ENCODE measurements around the gene SH3PXD2A. TPM values are rescaled to one million over a fixed set of nuclear protein-coding genes. Genes with fewer than 3 reads are reported as not detected.
A peak's percentile ranks its signal among the peaks of the same experiment; 100 is the strongest.

Gene SH3PXD2A
- total RNA-seq, 1 donor = 58.3 TPM

DNA sequence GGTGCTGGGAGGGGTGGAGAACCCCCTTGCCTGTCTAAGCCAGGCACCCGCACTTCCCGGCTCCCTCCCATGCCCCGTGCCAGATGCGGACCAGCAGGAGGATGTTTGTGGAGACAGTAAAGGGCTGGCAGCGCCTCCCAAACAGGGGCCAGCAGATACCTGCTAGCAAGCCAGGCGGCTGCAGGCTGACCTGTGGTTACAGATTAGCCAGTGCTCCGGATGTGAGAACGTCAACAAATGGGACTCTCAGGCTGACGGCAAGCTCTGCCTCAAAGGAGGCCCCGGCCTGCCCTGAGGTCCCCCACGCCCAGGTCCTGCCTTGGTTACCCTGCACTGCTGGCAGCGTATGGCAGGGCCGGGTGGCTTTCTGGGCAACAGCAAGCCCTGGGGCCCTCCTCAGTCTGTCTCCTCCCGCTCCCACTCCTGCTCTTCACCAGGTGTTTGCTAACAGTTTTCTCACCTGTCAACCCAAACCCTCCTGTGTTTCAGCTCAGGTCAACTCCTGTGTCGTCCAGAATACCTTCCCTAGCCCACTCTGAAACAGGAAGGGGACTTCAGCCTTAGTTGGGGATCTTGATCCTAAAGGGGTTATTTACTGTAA lies 276.5 kb downstream of the SH3PXD2A start:
- TF ChIP-seq, protein P1, sequence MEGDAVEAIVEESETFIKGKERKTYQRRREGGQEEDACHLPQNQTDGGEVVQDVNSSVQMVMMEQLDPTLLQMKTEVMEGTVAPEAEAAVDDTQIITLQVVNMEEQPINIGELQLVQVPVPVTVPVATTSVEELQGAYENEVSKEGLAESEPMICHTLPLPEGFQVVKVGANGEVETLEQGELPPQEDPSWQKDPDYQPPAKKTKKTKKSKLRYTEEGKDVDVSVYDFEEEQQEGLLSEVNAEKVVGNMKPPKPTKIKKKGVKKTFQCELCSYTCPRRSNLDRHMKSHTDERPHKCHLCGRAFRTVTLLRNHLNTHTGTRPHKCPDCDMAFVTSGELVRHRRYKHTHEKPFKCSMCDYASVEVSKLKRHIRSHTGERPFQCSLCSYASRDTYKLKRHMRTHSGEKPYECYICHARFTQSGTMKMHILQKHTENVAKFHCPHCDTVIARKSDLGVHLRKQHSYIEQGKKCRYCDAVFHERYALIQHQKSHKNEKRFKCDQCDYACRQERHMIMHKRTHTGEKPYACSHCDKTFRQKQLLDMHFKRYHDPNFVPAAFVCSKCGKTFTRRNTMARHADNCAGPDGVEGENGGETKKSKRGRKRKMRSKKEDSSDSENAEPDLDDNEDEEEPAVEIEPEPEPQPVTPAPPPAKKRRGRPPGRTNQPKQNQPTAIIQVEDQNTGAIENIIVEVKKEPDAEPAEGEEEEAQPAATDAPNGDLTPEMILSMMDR (IDR thresholded peaks at IDR 0.05; ENCODE audit: insufficient read depth, low read depth, low read length) = no peak
- DNase-seq (ENCODE audit: low read depth) = no peak
- H3K4me3 ChIP-seq (ENCODE audit: low read depth, low read length) = no peak overlapping the region

DNA sequence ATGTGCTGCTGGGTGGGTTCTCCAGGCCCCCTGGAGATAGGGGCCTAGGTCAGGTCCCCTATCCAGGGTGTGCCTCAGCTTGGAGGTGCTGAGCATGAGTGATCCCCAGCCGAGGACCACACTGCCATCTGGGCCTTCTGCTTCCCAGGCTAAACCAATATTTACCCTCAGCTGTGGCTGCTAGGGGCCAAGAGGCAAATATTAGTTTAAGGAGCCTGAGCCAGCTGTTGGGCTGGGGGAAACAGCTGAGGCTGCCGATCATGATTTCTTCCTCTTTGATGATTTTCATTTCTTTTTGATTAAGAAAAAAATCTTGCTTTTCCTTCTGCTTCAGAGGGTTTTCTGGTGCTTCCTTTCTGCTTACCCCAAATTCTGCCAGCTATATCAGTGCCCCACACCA lies 278.5 kb downstream of the SH3PXD2A start:
- H3K4me3 ChIP-seq (ENCODE audit: low read depth, low read length) = no peak overlapping the region
- no peak for DNase-seq (ENCODE audit: low read depth)
- TF ChIP-seq, protein P1 (IDR thresholded peaks at IDR 0.05; ENCODE audit: insufficient read depth, low read depth, low read length) = no peak

DNA sequence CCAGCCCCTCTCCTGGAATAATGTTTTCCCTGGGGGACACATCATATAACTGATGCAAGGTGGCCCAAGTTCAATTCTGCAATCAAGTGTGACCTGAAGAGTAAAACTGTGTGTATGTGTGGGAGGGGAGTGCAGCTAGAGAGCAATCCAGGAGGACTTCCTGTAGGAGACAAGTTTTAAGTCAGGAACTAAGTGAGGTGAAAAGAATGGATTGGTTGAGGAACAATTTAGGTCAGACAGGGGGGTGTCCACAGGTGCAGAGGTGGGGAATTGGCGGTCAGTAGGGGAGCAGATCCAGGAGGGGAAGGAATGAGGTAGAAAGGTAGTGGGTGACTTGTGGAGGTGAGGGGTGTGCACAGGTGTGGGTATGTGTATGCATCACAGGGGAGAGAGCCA lies 279.3 kb downstream of the SH3PXD2A start:
- DNase-seq (ENCODE audit: low read depth) = no peak
- H3K4me3 ChIP-seq (ENCODE audit: low read depth, low read length) = no peak overlapping the region
- TF ChIP-seq, protein P1 (IDR thresholded peaks at IDR 0.05; ENCODE audit: insufficient read depth, low read depth, low read length) = no peak

DNA sequence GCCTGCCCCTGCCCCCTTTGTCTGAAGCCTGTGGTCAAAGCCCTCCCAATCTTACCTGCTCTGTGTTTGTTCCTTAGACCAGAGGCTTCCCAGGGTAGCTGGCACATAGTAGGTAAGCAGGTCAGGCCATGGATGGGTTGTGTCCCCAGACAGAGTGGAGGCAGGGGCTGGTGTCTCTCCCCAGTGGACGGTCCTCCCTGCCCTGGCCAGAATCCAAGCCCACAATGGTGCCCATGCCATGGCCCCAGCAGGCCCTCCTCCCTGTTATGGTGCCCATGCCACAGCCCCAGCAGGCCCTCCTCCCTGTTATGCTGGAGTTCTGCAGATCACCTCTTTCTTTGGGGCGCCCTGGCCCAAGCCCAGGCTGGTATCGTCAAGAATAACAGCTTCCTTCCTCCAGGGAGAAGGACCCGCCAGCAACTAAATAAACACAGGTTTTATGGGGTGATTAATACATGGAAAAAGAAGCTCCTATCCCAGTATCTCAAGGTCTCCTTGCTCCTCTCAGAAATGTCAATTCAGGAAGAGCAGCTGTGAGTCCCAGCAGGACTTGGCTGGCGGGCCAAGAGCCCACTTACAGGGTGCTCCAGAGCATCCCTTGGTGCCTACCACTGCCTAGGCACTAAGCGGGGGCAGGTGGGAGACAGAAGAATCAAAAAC lies 279.8 kb downstream of the SH3PXD2A start:
- DNase-seq (ENCODE audit: low read depth) = peak; percentile 46
- H3K4me3 ChIP-seq (ENCODE audit: low read depth, low read length) = no peak overlapping the region
- TF ChIP-seq, protein P1 (IDR thresholded peaks at IDR 0.05; ENCODE audit: insufficient read depth, low read depth, low read length) = no peak

DNA sequence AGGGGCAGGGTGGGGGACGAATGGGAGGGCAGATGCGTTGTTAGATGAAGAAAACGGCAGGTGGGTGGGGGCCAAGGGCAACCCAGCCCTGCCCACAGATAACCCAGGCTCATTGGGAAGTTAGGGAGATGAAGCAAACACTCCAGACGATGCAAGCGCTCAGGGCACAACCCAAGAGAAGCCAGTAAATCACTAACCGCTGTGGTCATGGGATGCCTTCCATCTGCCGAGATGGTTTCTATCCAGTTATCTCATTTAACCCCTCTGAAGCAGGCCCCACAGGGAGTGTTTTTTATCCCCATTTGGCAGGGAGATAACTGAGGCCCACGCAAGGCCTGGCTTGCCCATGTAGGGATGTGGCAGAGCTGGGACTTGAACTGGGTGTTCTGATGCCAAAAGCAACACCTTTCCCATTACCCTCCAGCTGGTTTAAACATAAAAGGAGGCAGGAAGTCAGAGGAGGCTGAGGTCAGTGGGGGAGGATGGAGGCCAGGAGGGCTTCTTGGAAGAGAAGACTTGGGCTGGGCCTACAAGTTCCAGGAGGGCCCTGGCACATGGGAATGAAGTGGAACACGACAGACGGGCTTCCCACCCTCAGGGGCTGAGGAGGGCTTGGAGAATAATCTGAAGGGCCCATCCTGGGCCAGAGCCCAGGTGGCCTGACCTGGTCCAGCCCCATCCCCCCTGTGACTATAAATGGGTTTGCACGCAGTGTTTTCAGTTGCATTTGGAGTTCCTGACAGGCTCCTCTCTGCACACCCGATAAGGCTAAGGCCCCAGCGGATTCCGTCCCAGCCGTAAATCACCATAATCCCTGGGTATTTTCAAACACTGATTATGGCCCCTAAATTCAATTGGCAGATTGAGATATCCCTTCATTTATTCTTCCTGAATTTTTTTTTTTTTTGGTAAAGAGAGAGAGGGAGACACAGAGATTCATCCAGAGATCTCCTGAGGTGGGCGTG lies 281.0 kb downstream of the SH3PXD2A start:
- H3K4me3 ChIP-seq (ENCODE audit: low read depth, low read length) = no peak overlapping the region
- peak; percentile 38 for DNase-seq (ENCODE audit: low read depth)
- TF ChIP-seq, protein P1 (IDR thresholded peaks at IDR 0.05; ENCODE audit: insufficient read depth, low read depth, low read length) = no peak

DNA sequence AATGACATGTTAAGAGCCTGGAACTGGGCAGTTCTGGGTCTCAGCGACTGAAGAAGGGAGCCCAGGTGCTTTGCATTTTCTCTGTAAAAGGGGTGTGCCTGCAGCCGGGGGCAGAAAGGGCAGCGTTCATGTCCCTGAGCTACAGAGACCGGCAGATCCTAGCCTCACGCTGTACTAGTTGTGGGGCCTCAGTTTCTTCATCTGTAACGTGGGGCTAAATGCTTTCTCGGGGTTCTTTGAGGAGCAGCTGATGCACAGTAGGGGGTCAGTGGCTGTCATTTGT lies 282.2 kb downstream of the SH3PXD2A start:
- TF ChIP-seq, protein P1 (IDR thresholded peaks at IDR 0.05; ENCODE audit: insufficient read depth, low read depth, low read length) = no peak
- no peak for DNase-seq (ENCODE audit: low read depth)

More for the DNA sequence above, 282.2 kb downstream of the SH3PXD2A start:
- no peak overlapping the region for H3K4me3 ChIP-seq (ENCODE audit: low read depth, low read length)

Measured in fibroblast of villous mesenchyme (primary cell).